Measurements from ENCODE around the gene ZFYVE26.

DNA sequence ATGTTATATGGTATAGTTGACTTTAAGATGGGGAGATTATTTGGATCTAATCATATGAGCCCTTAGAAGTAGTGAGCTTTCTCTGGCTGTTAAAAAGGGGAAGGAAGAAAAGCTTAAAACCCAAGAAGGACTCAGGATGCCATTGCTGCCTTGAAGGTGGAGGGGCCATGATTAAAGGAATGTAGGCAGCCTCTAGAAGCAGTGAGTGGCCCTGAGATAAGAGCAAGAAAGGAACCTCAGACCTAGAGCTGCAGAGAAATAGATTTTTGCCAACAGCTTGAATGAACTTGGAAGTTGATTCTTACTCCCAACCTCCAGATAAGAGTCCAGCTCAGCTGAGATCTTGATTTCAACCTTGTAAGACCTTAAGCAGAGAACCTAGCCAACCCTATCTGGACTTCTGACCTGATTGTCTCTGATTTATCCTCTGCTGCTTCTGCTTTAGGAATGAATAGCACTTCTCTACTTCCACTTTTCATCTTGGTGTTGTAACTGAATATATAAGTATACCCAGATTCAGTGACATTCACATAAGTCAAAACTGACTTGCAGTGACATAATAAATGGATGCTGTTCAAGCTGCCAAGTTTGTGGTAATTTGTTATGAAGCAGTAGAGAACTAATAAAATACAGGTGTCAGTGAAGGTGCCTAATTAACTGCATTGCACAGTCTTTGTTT, 36.7 kb upstream of the ZFYVE26 start:
- TF ChIP-seq, protein P1, sequence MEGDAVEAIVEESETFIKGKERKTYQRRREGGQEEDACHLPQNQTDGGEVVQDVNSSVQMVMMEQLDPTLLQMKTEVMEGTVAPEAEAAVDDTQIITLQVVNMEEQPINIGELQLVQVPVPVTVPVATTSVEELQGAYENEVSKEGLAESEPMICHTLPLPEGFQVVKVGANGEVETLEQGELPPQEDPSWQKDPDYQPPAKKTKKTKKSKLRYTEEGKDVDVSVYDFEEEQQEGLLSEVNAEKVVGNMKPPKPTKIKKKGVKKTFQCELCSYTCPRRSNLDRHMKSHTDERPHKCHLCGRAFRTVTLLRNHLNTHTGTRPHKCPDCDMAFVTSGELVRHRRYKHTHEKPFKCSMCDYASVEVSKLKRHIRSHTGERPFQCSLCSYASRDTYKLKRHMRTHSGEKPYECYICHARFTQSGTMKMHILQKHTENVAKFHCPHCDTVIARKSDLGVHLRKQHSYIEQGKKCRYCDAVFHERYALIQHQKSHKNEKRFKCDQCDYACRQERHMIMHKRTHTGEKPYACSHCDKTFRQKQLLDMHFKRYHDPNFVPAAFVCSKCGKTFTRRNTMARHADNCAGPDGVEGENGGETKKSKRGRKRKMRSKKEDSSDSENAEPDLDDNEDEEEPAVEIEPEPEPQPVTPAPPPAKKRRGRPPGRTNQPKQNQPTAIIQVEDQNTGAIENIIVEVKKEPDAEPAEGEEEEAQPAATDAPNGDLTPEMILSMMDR (IDR thresholded peaks at IDR 0.05): no peak
- TF ChIP-seq EZH2 (IDR thresholded peaks at IDR 0.05): no peak
